K562 (cell line): ENCODE measurements around the gene PCDH1. TPM values are rescaled to one million over a fixed set of nuclear protein-coding genes. Genes with fewer than 3 reads are reported as not detected.

Experiments
- CBX2 ChIP-seq: fragments of 200-600 bp; sonication (generic); IDR thresholded peaks from one replicate; pipeline ENCODE4 v1.6.1; 2012; ENCODE audit warnings: mild to moderate bottlenecking, low read length, inconsistent platforms; ENCODE audit not compliant: insufficient read depth, poor library complexity, severe bottlenecking
- CXXC5 ChIP-seq: fragments of 250-450 bp; sonication (Bioruptor Pico); IDR thresholded peaks from 2 replicates; pipeline ENCODE4 v1.8.0; 2022; ENCODE audit warnings: inconsistent platforms, mild to moderate bottlenecking, moderate library complexity
- FOXK1 ChIP-seq: sonication (generic); formaldehyde crosslinking; IDR thresholded peaks from 2 replicates; pipeline ENCODE4 v1.8.0; 2022; ENCODE audit warnings: missing genetic modification reagents, mild to moderate bottlenecking, borderline replicate concordance
- HSF4 ChIP-seq: fragments of 250-450 bp; sonication (Bioruptor Pico); IDR thresholded peaks from 2 replicates; pipeline ENCODE4 v2.1.2; 2022; ENCODE audit warnings: mild to moderate bottlenecking, moderate library complexity, borderline replicate concordance
- ILF3 ChIP-seq: fragments of 450-650 bp; IDR thresholded peaks from 2 replicates; pipeline ENCODE4 v1.6.1; 2018; ENCODE audit warnings: antibody characterized with exemption, mild to moderate bottlenecking, moderate library complexity, borderline replicate concordance
- NCOR1 ChIP-seq: fragments of 450-650 bp; IDR thresholded peaks from 2 replicates; pipeline ENCODE4 v1.6.1; 2016; ENCODE audit warnings: mild to moderate bottlenecking, moderate library complexity
- POLR2G ChIP-seq: fragments of 200-400 bp; formaldehyde crosslinking; IDR thresholded peaks from 2 replicates; pipeline ENCODE4 v1.6.1; 2017; ENCODE audit warnings: low read depth, mild to moderate bottlenecking, antibody characterized with exemption, low read length, moderate library complexity
- PTBP1 ChIP-seq: fragments of 200-400 bp; formaldehyde crosslinking; IDR thresholded peaks from 2 replicates; pipeline ENCODE4 v1.6.1; 2017; ENCODE audit warnings: low read depth, low read length
- SMC3 ChIP-seq: conservative IDR thresholded peaks from 2 replicates; pipeline ENCODE4 v1.6.1; 2011; ENCODE audit warnings: low read depth, low read length, improper control_type of control experiment; ENCODE audit not compliant: insufficient read depth
- SREBF1 ChIP-seq: fragments of 150-350 bp; IDR thresholded peaks from 2 replicates; pipeline ENCODE4 v1.6.1; 2014; ENCODE audit warnings: antibody characterized with exemption, low read depth, low read length, borderline replicate concordance
- TCFL5 ChIP-seq: fragments of 250-450 bp; sonication (Bioruptor Pico); conservative IDR thresholded peaks from 2 replicates; pipeline ENCODE4 v1.6.1; 2021; ENCODE audit warnings: mild to moderate bottlenecking, moderate library complexity, matching md5 sums
- TSC22D4 ChIP-seq: fragments of 450-650 bp; IDR thresholded peaks from 2 replicates; pipeline ENCODE4 v1.6.1; 2016; ENCODE audit warnings: missing genetic modification characterization, missing biosample characterization, control low read depth
- ZNF41 ChIP-seq: fragments of 250-450 bp; sonication (Bioruptor Pico); conservative IDR thresholded peaks from 2 replicates; pipeline ENCODE4 v1.4.0; 2020; ENCODE audit warnings: mild to moderate bottlenecking
- ZNF551 ChIP-seq: fragments of 250-450 bp; sonication (Bioruptor Pico); IDR thresholded peaks from 2 replicates; pipeline ENCODE4 v1.5.0; 2021; ENCODE audit warnings: mild to moderate bottlenecking, moderate library complexity
- ZNF778 ChIP-seq: fragments of 450-650 bp; formaldehyde crosslinking; IDR thresholded peaks from 2 replicates; pipeline ENCODE4 v1.4.0; 2020; ENCODE audit warnings: mild to moderate bottlenecking, moderate library complexity
- ZSCAN29 ChIP-seq: fragments of 450-650 bp; IDR thresholded peaks from 2 replicates; pipeline ENCODE4 v1.6.1; 2017
- polyA plus RNA-seq, 8 experiments: library from polyadenylated mRNA; depleted of rRNA in 4 of 8; stranded (reverse) in 5 of 8; unstranded in 3 of 8; fragments of >200 nt; fragmentation: Nextera tagmentation in 2 of 8; fragmentation: Illumina TruSeq in 1 of 8; extraction: Ambion mirVana in 2 of 8; extraction: Trizol in 1 of 8; gene quantifications; 2 replicates each; pipeline versions ENCODE4 v1.2.1 to v1.2.3, GENCODE V29; 2011 to 2014; ENCODE audit warnings: inconsistent platforms in 1 of 8, missing spikeins in 1 of 8
- total RNA-seq, 7 experiments: library from RNA; depleted of rRNA in 6 of 7; stranded (reverse); fragments of >200 nt in 6 of 7; fragmentation: Illumina TruSeq in 2 of 7; extraction: Trizol in 2 of 7; gene quantifications; 2 replicates each; pipeline versions ENCODE4 v1.2.1 to v1.2.3, GENCODE V29; 2011 to 2021; ENCODE audit warnings: low replicate concordance in 1 of 7
- TF ChIP-seq, protein P1 (sequence below): fragments of 250-450 bp; sonication (Bioruptor Pico); IDR thresholded peaks from 2 replicates; pipeline ENCODE4 v1.5.0; 2021; ENCODE audit warnings: mild to moderate bottlenecking, moderate library complexity
- TF ChIP-seq, protein P2 (sequence below): fragments of 150-350 bp; IDR thresholded peaks from 2 replicates; pipeline ENCODE4 v1.6.1; 2014; ENCODE audit warnings: low read depth, mild to moderate bottlenecking, low read length, borderline replicate concordance
- TF ChIP-seq, protein P3 (sequence below), 2 experiments: fragments of 450-650 bp in 1 of 2; IDR thresholded peaks; 2 replicates each; pipeline ENCODE4 v1.6.1; 2011 to 2017; ENCODE audit warnings: low read depth in 2 of 2, antibody characterized with exemption in 1 of 2, borderline replicate concordance in 1 of 2, low read length in 1 of 2, mild to moderate bottlenecking in 1 of 2, mixed read lengths in 1 of 2; ENCODE audit not compliant: control insufficient read depth in 1 of 2

Gene PCDH1
- total and polyA plus RNA-seq, 9 of the 15 experiments (the other 6 are each of a cell fraction or from before 2014, with no cell fraction given): 0.11 to 3.6 (median 1.9) TPM; not detected in 1

DNA sequence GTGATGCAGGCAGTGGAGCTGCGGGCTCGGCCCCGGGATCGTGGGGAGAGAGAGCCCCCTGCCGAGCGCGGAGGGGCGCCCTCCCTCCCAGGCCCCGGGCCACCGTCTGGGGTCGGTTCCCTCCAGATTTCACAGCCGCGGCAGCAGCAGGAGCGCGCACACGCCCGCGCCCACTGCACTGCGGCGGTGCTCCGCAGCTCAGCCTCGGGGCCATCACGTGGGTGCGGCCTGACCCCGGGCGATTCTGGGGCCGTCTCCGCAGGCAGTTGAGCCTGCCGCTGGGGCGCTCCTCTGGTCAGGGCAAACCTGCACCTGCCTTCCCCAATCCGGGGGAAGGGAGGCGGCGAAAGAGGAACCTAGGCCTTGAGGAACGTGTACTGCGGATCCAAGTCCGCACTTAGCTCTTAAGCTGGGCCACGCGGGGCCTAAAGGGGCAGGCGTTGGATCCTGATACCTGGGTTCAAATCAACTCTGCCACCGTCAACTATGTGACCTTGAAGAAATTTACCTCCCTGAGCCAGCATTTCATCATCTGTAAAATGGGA lies 36.1 kb upstream of the PCDH1 start (continued):
- TF ChIP-seq, protein P1, sequence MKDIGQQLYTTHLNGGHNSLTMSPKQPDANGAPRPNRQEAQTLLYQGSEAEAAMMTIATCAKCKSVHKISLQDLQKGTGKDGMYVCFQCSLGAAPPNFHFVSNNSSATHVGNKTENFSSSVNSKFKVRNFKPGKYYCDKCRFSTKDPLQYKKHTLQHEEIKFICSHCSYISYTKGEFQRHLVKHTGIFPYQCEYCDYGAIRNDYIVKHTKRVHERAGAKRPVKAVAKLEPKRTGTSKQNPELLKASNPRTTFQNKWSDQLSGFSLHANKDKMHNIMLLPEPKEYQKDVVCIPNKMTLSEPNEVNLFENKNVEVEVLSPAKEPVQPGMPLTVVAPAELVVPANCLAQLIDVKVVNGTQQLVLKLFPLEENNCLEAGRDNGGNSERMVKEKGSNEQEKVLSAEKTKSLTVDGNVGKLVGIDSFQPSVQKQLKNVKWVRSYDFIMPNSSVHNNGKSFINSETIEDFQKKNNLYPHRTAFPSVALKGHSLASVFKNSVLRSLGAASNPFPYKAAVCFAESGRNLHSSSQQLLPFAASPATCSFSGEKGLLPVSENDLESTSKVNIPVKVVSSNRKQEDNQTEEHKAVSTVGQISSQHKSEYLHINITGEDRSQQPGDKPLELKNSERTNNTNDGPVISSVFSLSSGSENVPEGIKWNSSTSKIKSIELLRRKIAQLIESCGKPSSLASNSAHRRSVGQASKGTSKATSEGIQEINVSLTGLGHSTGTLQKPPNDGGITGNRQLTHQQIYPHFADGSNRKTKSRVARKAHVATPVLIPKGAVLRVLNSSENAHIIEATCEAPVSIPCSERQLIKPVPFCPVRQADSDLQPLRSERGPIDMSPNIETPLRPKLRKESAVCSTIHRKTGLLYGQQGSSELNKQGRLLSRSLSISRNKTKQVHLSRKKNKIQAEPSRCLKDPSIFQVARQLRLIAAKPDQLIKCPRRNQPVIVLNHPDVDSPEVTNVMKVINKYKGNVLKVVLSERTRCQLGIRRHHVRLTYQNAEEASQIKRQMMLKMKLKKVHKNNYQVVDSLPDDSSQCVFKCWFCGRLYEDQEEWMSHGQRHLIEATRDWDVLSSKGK (CRISPR knock-in tag): no peak
- TF ChIP-seq, protein P2, sequence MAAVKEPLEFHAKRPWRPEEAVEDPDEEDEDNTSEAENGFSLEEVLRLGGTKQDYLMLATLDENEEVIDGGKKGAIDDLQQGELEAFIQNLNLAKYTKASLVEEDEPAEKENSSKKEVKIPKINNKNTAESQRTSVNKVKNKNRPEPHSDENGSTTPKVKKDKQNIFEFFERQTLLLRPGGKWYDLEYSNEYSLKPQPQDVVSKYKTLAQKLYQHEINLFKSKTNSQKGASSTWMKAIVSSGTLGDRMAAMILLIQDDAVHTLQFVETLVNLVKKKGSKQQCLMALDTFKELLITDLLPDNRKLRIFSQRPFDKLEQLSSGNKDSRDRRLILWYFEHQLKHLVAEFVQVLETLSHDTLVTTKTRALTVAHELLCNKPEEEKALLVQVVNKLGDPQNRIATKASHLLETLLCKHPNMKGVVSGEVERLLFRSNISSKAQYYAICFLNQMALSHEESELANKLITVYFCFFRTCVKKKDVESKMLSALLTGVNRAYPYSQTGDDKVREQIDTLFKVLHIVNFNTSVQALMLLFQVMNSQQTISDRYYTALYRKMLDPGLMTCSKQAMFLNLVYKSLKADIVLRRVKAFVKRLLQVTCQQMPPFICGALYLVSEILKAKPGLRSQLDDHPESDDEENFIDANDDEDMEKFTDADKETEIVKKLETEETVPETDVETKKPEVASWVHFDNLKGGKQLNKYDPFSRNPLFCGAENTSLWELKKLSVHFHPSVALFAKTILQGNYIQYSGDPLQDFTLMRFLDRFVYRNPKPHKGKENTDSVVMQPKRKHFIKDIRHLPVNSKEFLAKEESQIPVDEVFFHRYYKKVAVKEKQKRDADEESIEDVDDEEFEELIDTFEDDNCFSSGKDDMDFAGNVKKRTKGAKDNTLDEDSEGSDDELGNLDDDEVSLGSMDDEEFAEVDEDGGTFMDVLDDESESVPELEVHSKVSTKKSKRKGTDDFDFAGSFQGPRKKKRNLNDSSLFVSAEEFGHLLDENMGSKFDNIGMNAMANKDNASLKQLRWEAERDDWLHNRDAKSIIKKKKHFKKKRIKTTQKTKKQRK: no peak
- TF ChIP-seq NCOR1: no peak
- no peak for TF ChIP-seq CBX2
- TF ChIP-seq ZNF778: no peak
- TF ChIP-seq CXXC5 (CRISPR knock-in tag): peak; percentile 82
- TF ChIP-seq ZSCAN29: no peak
- no peak for TF ChIP-seq ILF3
- TF ChIP-seq HSF4: no peak
- TF ChIP-seq SREBF1: no peak
- no peak for TF ChIP-seq FOXK1 (CRISPR knock-in tag)
- TF ChIP-seq ZNF41: no peak
- TF ChIP-seq, protein P3, sequence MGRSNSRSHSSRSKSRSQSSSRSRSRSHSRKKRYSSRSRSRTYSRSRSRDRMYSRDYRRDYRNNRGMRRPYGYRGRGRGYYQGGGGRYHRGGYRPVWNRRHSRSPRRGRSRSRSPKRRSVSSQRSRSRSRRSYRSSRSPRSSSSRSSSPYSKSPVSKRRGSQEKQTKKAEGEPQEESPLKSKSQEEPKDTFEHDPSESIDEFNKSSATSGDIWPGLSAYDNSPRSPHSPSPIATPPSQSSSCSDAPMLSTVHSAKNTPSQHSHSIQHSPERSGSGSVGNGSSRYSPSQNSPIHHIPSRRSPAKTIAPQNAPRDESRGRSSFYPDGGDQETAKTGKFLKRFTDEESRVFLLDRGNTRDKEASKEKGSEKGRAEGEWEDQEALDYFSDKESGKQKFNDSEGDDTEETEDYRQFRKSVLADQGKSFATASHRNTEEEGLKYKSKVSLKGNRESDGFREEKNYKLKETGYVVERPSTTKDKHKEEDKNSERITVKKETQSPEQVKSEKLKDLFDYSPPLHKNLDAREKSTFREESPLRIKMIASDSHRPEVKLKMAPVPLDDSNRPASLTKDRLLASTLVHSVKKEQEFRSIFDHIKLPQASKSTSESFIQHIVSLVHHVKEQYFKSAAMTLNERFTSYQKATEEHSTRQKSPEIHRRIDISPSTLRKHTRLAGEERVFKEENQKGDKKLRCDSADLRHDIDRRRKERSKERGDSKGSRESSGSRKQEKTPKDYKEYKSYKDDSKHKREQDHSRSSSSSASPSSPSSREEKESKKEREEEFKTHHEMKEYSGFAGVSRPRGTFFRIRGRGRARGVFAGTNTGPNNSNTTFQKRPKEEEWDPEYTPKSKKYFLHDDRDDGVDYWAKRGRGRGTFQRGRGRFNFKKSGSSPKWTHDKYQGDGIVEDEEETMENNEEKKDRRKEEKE (IDR thresholded peaks at IDR 0.05; ENCODE audit: borderline replicate concordance in 1 of 2, control insufficient read depth in 1 of 2, low read depth in 2 of 2, low read length in 1 of 2): no peak
- TF ChIP-seq SMC3: peak; percentile 49
- no peak for TF ChIP-seq ZNF551
- no peak for TF ChIP-seq TCFL5 (CRISPR knock-in tag)
- no peak for TF ChIP-seq TSC22D4 (tag)
- TF ChIP-seq PTBP1: no peak
- peak; percentile 75 for TF ChIP-seq POLR2G
